Measurements from ENCODE around the gene DNAJC3.
"Not testable (repeated sequence)": the region's sequence is repeated elsewhere in the genome, so short reads cannot be mapped to it uniquely, and the experiment has no call there.

The DNAJC3 gene

DNA sequence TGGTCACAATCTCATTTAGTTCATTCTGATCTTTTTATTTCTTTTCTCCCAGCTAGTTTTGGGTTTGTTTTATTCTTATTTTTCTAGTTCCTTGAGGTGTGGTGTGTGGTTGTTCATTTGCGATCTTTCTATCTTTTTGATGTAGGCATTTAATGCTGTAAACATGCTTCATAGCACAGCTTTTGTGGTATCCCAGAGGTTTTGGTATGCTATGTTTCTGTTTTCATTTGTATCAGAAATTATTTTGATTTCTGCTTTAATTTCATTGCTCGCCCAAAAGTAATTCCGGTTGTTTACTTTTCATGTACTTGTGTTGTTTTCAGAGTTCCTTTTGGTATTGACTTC lies 12.6 kb downstream of the DNAJC3 start:
- DNase-seq (ENCODE audit: low read depth): no peak
- TF ChIP-seq, protein P1, sequence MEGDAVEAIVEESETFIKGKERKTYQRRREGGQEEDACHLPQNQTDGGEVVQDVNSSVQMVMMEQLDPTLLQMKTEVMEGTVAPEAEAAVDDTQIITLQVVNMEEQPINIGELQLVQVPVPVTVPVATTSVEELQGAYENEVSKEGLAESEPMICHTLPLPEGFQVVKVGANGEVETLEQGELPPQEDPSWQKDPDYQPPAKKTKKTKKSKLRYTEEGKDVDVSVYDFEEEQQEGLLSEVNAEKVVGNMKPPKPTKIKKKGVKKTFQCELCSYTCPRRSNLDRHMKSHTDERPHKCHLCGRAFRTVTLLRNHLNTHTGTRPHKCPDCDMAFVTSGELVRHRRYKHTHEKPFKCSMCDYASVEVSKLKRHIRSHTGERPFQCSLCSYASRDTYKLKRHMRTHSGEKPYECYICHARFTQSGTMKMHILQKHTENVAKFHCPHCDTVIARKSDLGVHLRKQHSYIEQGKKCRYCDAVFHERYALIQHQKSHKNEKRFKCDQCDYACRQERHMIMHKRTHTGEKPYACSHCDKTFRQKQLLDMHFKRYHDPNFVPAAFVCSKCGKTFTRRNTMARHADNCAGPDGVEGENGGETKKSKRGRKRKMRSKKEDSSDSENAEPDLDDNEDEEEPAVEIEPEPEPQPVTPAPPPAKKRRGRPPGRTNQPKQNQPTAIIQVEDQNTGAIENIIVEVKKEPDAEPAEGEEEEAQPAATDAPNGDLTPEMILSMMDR (conservative IDR thresholded peaks at IDR 0.05; ENCODE audit: low read depth, low read length): no peak

GRCh38 chr13:95690986-95691385 lies 14.0 kb downstream of the DNAJC3 start:
- DNase-seq (ENCODE audit: low read depth); H3K4me3 ChIP-seq (ENCODE audit: low read depth, low read length): not testable (repeated sequence)

More for the DNA sequence above, 12.6 kb downstream of the DNAJC3 start:
- H3K4me3 ChIP-seq (ENCODE audit: low read depth, low read length): no peak overlapping the region

DNA sequence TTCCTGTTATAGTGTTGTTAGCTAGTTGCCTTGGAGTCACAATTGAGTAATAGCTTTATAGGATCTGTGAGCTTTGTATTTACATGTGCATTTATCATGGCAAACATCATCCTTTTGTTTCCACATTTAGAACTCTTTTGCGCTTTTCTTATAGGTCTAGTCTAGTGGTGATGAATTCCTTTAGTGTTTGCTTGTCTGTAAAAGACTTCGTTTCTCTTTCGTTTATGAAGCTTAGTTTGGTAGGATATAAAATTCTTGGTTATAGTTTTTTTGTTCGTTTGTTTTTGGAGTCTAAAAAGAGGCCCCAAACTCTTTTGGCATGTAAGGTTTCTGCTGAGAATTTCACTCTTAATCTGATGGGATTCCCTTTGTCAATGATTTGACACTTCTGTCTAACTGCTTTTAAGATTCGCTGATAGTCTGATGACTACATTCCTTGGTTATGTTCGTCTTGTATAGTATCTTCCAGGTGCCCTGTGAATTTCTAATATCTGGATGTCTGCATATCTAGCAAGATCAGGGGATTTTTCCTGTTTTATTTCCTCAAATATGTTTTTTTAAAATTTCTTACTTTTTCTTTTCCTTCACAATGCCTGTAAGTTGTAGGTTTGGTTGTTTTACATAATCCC lies 20.2 kb downstream of the DNAJC3 start:
- TF ChIP-seq, protein P1 (conservative IDR thresholded peaks at IDR 0.05; ENCODE audit: low read depth, low read length): no peak
- H3K4me3 ChIP-seq (ENCODE audit: low read depth, low read length): no peak overlapping the region
- no peak for DNase-seq (ENCODE audit: low read depth)

GRCh38 chr13:95698047-95698749 lies 21.3 kb downstream of the DNAJC3 start:
- TF ChIP-seq, protein P1 (conservative IDR thresholded peaks at IDR 0.05; ENCODE audit: low read depth, low read length): peak; percentile 49
- no peak overlapping the region for H3K4me3 ChIP-seq (ENCODE audit: low read depth, low read length)
- DNase-seq (ENCODE audit: low read depth): peak; percentile 52

DNA sequence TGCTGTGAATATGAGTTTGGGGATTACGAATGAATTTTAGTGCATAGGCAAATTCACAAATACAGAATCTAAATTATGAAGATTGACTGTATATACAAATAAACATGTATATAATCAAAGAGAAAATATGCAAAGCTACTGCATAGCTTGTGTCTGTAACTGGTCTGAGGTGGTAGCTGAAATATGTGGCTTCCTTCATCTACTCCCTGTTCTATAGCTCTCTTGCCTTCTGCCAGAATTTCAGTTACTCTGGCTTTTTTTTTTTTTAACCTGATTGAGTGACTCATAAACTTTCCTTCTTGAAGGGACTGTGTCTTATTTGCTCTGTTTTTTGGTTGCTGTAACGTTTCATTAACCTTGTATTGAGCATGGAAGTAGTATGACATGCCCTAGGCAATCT lies 26.6 kb downstream of the DNAJC3 start:
- peak; percentile 54 for DNase-seq (ENCODE audit: low read depth)

DNA sequence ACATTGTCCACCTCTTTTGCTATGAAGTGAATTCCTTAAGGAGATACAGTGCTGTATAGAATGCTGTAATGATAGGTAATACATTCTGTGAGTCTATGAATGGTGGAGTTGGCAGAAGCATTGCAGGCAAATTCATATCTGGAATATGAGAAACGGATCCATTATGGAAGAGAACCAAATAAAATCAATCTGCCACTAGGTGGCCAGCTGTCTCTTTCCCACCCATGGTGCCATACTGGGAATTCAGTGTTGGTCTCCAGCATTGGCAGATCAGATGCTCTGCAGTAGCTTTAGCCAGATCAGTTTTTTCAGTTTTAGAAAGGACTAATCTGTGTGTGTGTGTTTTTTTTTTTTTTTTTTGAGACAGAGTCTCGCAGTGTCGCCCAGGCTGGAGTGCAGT lies 27.6 kb downstream of the DNAJC3 start:
- TF ChIP-seq, protein P1 (conservative IDR thresholded peaks at IDR 0.05; ENCODE audit: low read depth, low read length): peak; percentile 50
- no peak overlapping the region for H3K4me3 ChIP-seq (ENCODE audit: low read depth, low read length)
- DNase-seq (ENCODE audit: low read depth): no peak

More for the DNA sequence above, 26.6 kb downstream of the DNAJC3 start:
- no peak overlapping the region for H3K4me3 ChIP-seq (ENCODE audit: low read depth, low read length)
- TF ChIP-seq, protein P1 (conservative IDR thresholded peaks at IDR 0.05; ENCODE audit: low read depth, low read length): no peak

GRCh38 chr13:95706356-95706755 lies 29.4 kb downstream of the DNAJC3 start:
- no peak overlapping the region for H3K4me3 ChIP-seq (ENCODE audit: low read depth, low read length)
- TF ChIP-seq, protein P1 (conservative IDR thresholded peaks at IDR 0.05; ENCODE audit: low read depth, low read length): no peak
- no peak for DNase-seq (ENCODE audit: low read depth)

Data from choroid plexus epithelial cell (primary cell).